IPS-18c (cell line): ENCODE measurements around the gene C2CD5.
"Not testable (repeated sequence)": the region's sequence is repeated elsewhere in the genome, so short reads cannot be mapped to it uniquely, and the experiment has no call there.

Experiments
- H3K4me3 ChIP-seq: 2 replicates; pipeline ENCODE4 v1.7.0; 2013; ENCODE audit warnings: low read depth, mild to moderate bottlenecking, low read length, moderate library complexity; ENCODE audit not compliant: insufficient read depth
- H3K9me3 ChIP-seq: one replicate; pipeline ENCODE4 v1.6.1; 2013; ENCODE audit warnings: mild to moderate bottlenecking, low read length, moderate library complexity; ENCODE audit not compliant: control insufficient read depth, insufficient read depth

C2CD5 gene, protein sequence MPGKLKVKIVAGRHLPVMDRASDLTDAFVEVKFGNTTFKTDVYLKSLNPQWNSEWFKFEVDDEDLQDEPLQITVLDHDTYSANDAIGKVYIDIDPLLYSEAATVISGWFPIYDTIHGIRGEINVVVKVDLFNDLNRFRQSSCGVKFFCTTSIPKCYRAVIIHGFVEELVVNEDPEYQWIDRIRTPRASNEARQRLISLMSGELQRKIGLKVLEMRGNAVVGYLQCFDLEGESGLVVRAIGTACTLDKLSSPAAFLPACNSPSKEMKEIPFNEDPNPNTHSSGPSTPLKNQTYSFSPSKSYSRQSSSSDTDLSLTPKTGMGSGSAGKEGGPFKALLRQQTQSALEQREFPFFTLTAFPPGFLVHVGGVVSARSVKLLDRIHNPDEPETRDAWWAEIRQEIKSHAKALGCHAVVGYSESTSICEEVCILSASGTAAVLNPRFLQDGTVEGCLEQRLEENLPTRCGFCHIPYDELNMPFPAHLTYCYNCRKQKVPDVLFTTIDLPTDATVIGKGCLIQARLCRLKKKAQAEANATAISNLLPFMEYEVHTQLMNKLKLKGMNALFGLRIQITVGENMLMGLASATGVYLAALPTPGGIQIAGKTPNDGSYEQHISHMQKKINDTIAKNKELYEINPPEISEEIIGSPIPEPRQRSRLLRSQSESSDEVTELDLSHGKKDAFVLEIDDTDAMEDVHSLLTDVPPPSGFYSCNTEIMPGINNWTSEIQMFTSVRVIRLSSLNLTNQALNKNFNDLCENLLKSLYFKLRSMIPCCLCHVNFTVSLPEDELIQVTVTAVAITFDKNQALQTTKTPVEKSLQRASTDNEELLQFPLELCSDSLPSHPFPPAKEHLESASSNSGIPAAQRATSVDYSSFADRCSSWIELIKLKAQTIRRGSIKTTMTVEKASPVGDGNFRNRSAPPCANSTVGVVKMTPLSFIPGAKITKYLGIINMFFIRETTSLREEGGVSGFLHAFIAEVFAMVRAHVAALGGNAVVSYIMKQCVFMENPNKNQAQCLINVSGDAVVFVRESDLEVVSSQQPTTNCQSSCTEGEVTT

DNA sequence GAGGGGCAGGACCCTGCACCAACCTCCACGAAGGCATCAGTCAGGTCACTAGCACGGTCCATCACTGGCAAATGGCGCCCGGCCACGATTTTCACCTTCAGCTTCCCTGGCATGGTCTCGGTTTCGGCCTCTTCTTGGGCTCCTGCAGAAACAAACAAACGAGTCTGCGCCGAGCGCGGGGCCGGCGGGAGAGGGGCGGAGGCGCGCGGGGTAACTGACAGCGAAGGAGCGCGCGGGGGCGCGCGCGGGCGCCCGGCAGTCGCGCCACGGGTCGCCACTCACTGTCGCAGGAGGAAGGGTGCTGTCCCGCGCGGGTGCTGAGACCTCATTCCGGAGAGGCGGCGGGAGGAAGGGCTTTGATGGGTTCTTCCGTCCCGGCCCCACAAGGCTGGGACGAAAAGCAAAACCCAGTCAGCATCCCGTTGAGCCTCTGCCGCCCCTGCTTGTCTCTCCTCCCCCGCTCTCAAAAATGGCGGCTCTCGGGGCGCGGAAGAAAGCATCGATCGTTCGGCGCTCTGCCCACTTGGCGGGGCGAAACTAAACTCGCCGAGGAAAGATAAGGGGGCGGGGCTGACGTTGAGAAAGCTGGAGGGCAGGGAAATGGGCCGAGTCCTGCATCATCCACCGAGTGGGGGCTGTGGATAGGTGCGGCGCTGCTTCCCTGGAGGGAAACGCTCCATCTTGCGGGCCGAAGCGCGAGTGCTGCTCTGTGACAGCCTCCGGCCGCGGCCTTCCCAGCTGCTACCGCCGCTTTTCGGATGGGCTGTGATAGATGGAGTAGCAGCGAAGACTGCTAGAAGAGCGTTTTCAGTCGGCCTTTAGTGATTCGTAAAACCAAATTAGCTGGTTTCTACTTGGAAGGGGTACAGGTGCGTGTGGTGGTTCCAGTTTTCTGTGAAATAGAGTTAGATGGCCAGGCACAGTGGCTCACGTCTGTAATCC, at the start of gene C2CD5:
C2CD5 (minus strand) TSS at position 505 of the 942 bp plus-strand sequence; CDS start at position 113, 392 bp downstream.
- H3K9me3 ChIP-seq, result no peaks in the 10 kb centered on the region
- H3K4me3 ChIP-seq, result peak within 1 kb of the TSS; percentile 96

DNA sequence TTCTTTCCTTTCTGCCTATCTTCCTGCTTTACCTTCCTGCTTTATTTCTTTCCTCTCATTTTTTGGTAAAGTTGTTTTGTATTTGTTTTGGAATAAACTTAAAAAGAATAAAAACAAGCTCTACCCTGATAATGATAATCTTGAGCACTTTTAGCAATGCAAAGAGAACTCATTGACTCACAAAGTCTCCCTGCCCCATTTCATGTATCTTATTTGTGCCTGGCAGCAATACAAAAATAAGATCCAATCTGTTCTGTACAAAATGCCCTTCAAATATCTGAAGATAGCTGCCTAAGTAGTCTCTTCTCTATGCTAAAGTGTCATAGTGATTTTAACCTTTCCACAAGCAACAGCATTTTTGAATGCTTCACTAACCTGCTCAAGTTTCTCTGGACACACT, 49.5 kb upstream of the C2CD5 start:
- Histone ChIP-seq H3K9me3 (no peaks in the 10 kb centered on the region), H3K4me3 (no peak overlapping the region)

- Histone ChIP-seq H3K4me3 (no peak overlapping the region), H3K9me3 (no peaks in the 10 kb centered on the region)
Observed at GRCh38 chr12:22588817-22589216, 44.5 kb upstream of the C2CD5 start.

DNA sequence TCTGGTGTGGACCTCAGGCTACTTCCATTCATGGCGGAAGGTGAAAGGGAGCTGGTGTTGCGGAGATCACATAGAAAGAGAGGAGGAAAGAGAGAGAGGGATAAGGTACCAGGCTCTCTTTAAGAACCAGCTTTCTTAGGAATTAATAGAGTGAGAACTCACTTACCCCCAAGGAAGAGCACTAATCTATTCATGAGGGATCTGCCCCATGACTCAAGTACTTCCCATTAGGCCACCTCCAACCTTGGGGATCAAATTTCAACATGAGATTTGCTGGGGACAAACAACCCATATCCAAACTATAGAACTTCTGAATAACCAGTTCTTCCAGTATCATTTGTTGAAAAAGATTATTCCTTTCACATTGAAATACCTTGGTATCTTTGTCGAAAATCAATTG, 34.0 kb upstream of the C2CD5 start:
- no peak overlapping the region for H3K4me3 ChIP-seq
- no peaks in the 10 kb centered on the region for H3K9me3 ChIP-seq

DNA sequence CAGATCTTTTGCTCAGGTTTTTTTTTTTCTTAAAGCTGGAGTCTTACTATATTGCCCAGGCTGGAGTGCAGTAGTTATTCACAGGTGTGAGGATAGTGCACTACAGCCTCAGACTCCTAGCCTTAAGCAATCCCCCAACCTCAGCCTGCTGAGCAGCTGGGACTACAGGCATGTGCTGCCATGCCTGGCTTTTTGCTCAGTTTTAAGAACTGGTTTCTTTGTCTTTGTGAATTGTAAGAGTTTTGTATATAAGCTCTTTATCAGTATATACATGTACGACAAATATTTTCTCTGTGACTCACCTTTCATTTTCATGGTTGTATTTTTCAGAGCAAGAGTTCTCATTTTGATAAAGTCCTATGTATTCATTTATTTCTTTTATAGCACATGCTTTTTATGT, 33.3 kb upstream of the C2CD5 start:
- Histone ChIP-seq H3K9me3 (no peaks in the 10 kb centered on the region), H3K4me3 (no peak overlapping the region)

DNA sequence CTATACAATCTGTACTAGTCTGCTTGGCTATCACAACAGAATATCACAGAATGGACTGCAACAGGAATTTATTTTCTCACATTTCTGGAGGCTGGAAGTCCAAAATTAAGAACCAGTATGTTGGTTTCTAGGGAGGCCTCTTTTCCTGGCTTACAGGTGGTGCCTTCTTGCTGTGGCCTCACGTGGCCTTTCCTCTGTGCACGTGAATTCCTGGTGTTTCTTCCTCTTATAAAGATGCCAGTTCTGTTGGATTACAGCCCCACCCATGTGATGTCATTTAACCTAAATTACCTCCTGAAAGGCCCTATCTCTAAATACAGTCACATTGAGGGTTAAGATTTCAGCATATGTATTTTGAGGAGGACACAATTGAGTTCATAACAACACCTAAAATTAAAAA, 32.1 kb upstream of the C2CD5 start:
- no peaks in the 10 kb centered on the region for H3K9me3 ChIP-seq
- no peak overlapping the region for H3K4me3 ChIP-seq

DNA sequence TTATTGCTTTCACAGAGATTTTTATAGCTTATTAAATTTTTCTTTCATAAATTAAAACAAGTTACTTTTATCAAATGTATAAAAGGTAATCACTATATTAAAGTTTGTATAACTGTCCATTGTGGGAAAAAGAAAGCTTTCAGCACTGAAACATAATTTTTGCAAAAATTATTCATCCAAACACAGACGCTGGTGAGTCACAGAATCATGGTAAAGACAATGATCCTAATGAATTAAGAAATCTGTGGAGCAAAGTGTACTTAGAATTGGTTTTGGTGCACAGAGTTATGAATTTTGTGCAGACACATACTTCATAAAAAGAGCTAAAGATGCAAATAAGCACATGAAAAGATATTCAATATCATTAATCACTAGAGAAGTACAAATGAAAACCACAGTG, 31.7 kb upstream of the C2CD5 start:
- Histone ChIP-seq H3K9me3 (no peaks in the 10 kb centered on the region), H3K4me3 (no peak overlapping the region)

DNA sequence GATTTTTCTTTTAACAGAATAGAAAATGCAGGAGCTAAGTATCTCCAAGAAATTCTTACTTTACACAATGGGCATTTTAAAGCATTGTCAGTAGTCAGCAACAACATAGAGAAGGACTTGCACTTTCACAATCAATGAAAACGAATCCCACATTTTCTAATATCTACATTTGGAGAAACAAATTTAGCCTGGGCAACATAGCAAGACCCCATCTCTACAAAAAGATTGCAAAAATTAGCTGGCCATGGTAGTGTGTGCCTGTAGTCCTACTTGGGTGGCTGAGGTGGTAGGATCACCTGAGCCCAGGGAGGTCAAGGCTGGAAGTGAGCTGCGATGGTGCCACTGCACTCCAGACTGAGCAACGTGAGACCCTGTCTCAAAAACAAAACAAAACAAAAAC, 30.6 kb upstream of the C2CD5 start:
- Histone ChIP-seq H3K4me3 (no peak overlapping the region), H3K9me3 (no peaks in the 10 kb centered on the region)

GRCh38 chr12:22573181-22573580, 28.8 kb upstream of the C2CD5 start:
- Histone ChIP-seq H3K4me3 (no peak overlapping the region), H3K9me3 (no peaks in the 10 kb centered on the region)

GRCh38 chr12:22569253-22569652, 24.9 kb upstream of the C2CD5 start:
- Histone ChIP-seq H3K4me3 (no peak overlapping the region), H3K9me3 (no peaks in the 10 kb centered on the region)

- no peaks in the 10 kb centered on the region for H3K9me3 ChIP-seq
- H3K4me3 ChIP-seq, result no peak overlapping the region
Observed at GRCh38 chr12:22562036-22563028, 18.0 kb upstream of the C2CD5 start.

DNA sequence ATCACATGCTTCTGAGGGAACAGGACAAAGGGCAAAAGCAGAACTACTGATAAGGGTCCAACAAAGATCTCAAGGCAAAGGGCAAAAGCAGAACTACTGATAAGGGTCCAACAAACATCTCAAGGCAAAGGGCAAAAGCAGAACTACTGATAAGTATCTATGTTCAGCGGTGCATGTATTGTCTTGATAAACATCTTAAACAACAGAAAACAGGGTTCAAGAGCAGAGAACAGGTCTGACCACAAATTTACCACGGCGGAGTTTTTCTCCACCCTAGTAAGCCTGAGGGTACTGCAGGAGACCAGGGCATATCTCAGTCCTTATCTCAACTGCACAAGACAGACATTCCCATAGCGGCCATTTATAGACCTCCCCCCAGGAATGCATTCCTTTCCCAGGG, 10.4 kb upstream of the C2CD5 start:
- H3K4me3 ChIP-seq, H3K9me3 ChIP-seq: not testable (repeated sequence)

- H3K4me3 ChIP-seq, result no peak overlapping the region
- H3K9me3 ChIP-seq, result peaks cover 2% of the 10 kb centered on the region
Observed at GRCh38 chr12:22551624-22552023, 7.3 kb upstream of the C2CD5 start.

- Histone ChIP-seq H3K4me3 (peak overlapping the region; percentile 96; the same call in 1 of the 2 replicates), H3K9me3 (no peaks in the 10 kb centered on the region)
Observed at GRCh38 chr12:22545255-22545654, 913 bp upstream of the C2CD5 start.

GRCh38 chr12:22543246-22544037, 900 bp downstream of the C2CD5 start:
- Histone ChIP-seq H3K9me3 (no peaks in the 10 kb centered on the region), H3K4me3 (peak overlapping the region; percentile 96)
